Stimulated activated CD8-positive, alpha-beta memory T cell treated with anti-CD3 and anti-CD28 coated beads, Interleukin-4, amount 100 ng/mL, for 4 hours (primary cell): Measurements from ENCODE around the gene LTBP2.

ENCODE experiments used
- DNase-seq, 2 donors: peaks; one replicate each; pipeline ENCODE4 v3.0.0-alpha.2; 2020; ENCODE audit warnings: low read depth in 2 of 2, low spot score in 1 of 2

The LTBP2 gene

GRCh38 chr14:74491956-74492775 is 119.9 kb downstream of the LTBP2 start:
- DNase-seq: no peak

GRCh38 chr14:74490486-74490885 is 121.6 kb downstream of the LTBP2 start:
- DNase-seq: no peak

- DNase-seq: no peak
These were observed 123.1 kb downstream of the LTBP2 start for GRCh38 chr14:74488786-74489397.

GRCh38 chr14:74486164-74486563 is 125.9 kb downstream of the LTBP2 start:
- DNase-seq: no peak

- DNase-seq: no peak
These were observed 128.7 kb downstream of the LTBP2 start for GRCh38 chr14:74483321-74483720.

- DNase-seq: no peak
These were observed 129.5 kb downstream of the LTBP2 start for GRCh38 chr14:74482571-74482970.

GRCh38 chr14:74480046-74480445 is 132.0 kb downstream of the LTBP2 start:
- no peak for DNase-seq

GRCh38 chr14:74478996-74479635 is 132.9 kb downstream of the LTBP2 start:
- no peak for DNase-seq

GRCh38 chr14:74476607-74477006 is 135.4 kb downstream of the LTBP2 start:
- DNase-seq: no peak

GRCh38 chr14:74476107-74476506 is 135.9 kb downstream of the LTBP2 start:
- DNase-seq: no peak

GRCh38 chr14:74475678-74476077 is 136.4 kb downstream of the LTBP2 start:
- no peak for DNase-seq

GRCh38 chr14:74474376-74474775 is 137.7 kb downstream of the LTBP2 start:
- DNase-seq: no peak

GRCh38 chr14:74472601-74473000 is 139.4 kb downstream of the LTBP2 start:
- no peak for DNase-seq

- no peak for DNase-seq
These were observed 142.2 kb downstream of the LTBP2 start for GRCh38 chr14:74469548-74470518.

- no peak for DNase-seq
These were observed 143.5 kb downstream of the LTBP2 start for GRCh38 chr14:74468513-74468912.

GRCh38 chr14:74465335-74465734 is 146.7 kb downstream of the LTBP2 start:
- no peak for DNase-seq

- no peak for DNase-seq
These were observed 147.3 kb downstream of the LTBP2 start for GRCh38 chr14:74464785-74465184.

- DNase-seq: no peak
These were observed 148.3 kb downstream of the LTBP2 start for GRCh38 chr14:74463697-74464096.

- no peak for DNase-seq
These were observed 149.0 kb downstream of the LTBP2 start for GRCh38 chr14:74462993-74463392.

GRCh38 chr14:74459976-74460375 is 152.1 kb downstream of the LTBP2 start:
- no peak for DNase-seq

- no peak for DNase-seq
These were observed 152.6 kb downstream of the LTBP2 start for GRCh38 chr14:74459289-74459946.
